Stimulated activated CD8-positive, alpha-beta memory T cell treated with anti-CD3 and anti-CD28 coated beads, Interleukin-4, amount 100 ng/mL, for 48 hours (primary cell): ENCODE results near the gene DNHD1.

Source experiments
- DNase-seq: peaks from one replicate; pipeline ENCODE4 v3.0.0-alpha.2; 2020

The DNHD1 gene, protein sequence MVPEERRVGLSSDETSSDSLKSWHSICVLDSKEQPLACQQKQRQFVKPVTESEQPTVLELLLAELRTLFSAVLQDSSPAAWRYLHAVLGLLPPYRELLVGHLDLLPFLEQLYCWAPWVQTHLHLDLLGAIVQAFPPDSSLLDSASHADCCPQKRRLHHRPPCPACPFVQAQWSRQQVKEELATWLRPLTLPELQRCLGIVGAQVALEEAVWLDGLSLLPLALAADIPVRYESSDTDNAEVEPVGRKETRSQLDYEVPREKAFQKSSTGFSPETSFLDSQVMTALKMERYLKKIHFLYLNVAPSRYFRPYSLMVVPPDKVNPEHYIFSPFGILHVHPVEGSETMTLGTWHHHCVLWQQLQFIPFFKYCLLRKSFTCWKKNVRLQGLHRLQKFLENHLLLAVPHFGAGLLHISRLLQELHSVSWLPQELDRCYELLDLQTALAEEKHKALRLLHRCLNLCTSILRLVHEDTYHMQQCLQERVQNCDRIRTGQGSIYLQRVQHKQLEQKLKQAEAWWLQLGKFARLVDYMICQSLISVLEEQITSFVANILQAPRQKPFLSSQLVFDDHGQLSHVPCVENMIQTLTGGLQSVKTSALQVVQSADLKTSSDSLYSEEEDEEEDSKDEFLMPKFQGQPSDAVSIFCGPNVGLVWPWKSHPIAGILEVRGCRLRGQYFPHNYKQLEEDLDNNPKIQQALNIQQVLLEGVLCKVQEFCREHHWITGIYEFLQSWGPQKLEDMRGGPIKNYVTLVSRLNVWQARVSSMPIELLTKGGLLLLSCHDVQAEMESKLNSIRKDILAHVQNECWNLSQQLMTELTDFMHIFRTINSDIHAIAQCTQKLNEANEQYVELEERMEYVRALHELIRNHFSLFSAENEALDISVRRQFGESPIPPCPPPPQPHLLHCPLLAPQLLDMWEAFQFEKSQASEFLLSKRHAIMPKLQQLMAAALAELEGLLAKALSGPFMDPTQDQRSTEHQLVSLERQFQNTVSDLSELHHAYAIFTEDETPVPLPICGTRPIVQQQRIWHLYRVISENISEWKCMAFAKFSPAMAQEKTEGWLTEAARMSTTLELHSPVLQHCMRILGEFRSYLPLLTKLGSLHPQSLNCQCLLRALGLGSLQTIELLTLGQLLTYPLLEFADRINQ (N-terminal part only)

DNA sequence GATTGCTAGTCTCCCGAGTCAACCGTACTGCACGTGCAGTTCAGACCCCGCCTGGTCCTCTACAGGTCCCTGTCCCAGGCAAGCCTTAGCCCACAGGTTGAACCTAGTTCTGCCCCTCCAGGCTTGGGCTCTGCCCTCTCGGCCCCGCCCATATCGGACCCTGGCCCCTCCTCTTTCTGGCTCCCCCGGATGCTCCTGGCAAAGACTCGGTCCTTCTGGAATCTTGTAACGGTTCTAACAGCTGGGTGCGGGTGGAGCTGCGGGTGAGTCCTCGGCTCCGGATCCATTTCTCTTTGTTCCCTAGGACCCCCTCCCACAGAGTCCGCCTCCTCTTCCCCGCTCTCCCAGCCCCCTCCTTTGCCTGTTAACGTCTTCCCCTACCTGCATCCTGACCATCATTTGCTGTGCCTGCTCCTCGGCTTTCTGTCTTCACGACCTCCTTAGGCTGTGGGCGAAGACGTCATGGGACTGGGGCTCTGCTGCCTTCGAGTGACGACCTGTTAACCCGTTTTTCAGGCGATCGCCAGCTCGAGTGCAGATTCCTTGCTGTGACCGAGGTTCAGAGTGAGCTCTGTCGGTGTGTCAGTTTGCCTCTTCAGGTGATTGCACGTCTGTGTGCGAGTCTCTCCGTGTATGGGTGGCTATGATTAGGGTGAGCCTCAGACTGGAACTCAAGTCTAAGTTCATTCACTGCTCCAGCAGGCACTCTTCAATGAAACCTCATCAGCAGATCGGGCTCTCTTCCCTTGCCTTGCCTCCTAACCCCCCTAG is at the start of gene DNHD1:
Gene DNHD1, plus strand, starts transcription at position 212 of the 771 bp plus-strand sequence. CDS start 936 bp downstream, outside the sequence.
- DNase-seq = no peak

DNA sequence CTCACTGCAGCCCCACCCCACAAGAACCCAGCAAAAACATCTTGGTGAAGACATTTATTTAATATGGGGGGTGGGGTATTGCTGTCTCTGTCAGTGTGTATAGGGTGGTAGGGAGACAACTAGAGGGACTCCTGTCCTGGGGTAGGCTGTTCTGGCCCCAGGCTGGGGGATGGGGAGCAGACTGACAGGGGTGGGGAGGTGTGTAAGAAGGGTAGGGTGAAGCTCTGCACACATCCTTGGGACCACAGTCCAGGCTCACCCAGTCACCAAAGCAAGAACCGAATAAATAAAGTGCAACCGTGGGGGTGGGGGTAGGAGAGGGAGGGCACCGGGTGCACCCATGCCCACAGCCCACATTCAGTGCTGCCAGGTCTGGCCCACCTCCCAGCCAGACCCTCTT is 48.5 kb upstream of the DNHD1 start:
- no peak for DNase-seq

DNA sequence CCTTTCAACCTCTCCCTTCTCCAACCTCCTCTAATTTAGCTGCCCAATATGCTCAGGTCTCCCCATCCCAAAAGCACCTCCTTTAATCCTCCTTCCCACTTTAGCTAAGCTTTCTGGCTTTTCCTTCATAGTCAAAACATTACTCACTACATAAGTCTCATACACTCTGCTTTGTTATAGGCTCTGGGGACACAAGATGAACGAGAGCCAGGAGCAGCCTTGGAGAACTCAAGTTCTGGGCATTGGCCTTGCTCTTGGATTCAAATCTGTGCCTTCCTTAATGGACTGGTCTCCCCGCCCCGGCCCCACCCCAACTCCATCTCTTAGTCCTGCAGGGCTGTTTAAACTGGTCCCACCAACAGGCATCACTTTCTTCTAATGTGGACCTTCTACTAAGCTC is 44.9 kb upstream of the DNHD1 start:
- DNase-seq = no peak

DNA sequence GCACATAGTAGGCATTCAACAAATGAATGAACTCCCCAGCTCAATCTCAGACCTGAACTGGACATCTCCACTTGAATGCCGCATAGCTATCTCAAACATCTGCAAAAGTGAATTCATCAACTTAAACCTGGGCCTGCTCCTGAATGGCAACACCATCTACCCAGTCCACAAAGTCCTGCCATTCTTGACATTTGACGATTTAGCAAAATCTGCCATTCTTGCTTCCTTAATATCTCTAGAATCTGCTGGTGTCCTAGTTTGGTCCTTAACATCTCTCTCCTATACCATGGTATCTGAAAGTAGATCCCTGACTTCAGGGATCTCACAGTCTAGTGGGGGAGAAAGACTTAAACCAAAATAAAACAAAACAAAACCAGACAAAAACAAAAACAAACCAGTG is 43.9 kb upstream of the DNHD1 start:
- DNase-seq = no peak

DNA sequence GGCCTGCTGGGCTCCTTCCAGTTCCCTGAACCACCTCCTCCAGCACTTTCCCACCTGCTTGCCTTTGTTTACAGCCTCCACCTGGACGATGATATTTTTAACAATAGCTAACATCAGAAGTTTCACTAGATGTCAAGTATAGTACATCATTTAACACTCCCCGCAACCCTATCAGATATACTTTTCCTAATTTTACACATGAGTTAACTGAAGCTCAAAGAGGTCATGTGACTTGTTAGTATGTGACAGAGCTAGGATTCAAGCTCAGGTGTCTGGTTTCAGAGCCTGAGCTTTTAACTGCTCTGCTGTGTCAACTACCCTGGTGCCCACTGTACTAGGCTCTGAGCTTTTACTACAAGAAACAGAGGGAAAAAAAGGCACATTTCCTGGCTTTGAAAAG is 42.0 kb upstream of the DNHD1 start:
- no peak for DNase-seq

DNA sequence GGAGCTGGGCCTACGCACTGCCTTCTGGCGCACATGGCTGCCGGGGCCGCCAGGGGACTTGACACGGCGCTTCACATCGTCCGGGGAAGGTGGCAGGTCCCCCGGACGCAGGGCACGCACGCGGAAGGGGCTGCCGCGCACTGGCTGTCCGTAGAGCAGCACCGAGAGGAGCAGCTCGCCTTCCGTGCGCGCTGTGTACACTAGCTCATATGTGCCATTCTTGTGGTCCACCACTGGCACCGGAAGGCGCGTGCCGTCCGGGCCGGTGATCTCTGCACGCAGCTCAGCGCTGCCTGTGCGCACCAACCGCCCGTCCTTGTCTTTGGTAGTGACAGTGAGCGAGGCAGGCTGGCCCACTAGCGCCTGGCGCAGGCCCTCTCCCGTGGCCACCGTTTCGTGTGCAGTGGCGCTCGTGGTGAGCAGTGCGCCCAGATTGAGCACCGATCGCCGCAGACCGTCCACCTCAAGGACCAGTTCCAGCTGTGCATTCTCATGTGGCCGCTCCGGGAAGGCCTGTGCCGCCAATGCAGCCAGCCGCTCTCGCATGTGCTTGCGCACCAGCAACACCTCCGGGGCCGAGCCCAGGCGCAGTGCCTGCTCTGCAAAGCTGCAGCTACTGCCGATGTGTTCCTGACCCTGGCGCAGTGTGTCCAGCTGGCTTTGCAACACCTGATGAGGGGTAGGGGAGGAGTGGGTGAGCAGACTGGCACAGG is 40.6 kb upstream of the DNHD1 start:
- no peak for DNase-seq

DNA sequence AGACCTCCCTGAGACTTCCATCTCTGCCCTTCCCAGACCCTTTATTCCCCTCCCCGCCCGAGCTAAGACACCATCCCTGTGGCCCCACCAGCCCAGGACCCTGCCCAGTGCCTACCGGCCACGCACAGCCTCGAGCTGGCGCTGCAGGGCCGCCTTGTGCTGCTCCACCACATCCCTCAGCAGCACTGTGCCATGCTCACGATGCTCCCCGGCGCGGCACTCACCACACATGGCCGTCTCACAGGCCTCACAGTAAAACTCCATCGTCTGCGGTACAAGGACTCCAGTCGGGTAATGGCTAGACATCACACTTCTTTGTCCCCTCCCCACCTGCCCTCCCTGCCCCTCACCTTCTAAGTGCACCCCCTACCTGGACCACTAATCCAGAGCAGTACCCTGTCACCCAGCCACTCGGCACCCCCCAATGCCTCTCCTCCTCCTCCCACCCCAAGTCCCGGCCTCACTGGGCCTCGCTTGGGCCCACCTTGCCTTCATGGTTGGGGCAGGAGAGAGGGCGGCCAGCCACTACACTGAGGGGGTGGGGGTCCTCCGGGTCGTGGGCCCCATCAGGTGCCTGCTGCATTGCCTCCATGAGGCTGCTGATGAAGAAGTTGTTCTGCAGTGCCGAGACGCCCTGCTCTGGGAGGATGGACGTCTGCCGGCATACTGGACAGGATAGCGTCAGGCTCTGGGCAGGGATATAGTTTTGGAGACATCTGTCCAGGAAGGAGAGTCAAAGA is 39.3 kb upstream of the DNHD1 start:
- DNase-seq = no peak

DNA sequence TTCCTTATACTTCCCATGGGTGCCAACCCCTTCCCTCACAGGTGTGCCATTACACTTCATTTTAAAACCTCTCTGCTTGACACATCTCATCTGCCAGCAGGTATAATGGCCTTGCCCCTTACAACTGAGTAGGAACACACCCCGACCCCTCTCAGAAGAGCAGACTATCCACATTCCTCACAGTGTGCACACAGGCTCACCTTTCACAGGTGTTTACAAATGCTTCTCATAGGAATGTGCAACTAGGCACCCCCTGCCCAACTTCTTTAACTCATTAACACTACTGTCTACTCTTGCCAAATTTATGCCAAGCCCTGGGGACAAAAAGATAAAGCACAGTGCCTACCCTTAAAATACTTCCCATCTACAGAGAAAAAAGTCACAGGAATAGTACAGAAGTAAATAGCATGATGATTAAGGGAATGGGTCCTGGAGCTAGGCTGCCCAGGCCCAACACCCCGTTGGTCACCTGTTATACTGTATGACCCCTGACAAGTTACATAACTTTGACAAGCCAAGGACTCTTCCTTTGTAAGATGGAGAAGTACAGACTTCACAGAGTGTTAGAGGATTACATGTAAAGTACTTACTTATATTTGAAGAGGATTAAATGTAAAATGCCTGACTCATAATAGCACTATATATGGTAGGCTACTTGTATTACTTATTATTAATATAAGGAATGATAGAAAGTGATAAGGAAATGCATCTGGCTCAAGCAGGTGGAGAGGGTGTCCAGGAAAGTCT is 38.6 kb upstream of the DNHD1 start:
- no peak for DNase-seq

DNA sequence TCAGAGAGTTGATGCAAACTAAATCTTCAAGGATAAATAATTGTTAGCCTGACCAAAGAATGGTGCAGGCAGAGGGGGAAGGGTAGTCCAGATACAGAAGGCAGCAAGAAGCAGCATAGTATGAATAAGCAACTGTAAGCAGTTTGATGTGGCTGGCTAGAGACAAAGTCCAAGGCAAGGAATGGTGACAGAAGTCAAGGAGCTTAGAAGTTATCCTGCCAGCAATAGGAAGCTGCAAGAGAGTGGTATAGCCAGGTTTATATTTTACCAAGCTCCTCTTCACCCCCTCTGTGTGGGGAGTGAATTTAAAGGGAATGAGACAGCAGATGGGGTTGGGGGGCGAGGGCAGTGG is 38.0 kb upstream of the DNHD1 start:
- DNase-seq = no peak

DNA sequence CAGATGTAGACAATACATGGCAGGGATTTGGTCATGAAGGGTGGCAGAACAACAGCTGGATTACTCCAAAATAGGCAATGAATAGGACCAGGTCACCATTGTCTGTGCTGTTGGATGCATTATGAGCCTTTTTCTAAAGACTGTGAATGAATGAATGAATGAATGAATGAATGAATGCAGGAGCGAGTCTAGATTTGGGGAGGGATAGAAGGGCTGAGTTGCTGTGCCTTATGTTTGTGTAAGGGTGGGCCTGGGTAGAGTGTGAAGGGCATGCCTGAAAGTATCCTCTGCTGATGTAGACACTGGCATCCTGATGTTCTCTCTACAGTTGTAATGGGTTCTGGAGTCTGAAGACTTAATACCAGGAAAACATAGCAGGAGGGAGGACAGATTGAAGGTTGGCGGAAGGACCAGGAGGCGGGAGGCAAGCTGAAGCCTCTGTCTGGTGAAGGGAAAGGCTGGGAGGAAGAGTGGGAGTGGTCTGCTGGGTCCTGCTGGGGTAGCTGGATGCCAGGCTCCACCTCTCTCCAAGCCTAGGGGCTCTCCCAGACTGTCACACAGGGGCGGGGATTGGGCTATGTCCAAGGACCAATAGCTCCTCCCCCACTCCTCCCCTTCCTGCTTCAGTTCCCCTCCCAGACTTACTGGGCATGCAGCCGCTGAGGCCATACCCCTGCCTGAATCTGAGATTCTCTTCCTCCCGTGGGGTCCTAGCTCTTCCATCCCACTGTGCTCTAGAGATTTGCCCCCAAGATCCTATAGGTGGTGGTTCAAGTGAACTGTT is 28.2 kb upstream of the DNHD1 start:
- no peak for DNase-seq

DNA sequence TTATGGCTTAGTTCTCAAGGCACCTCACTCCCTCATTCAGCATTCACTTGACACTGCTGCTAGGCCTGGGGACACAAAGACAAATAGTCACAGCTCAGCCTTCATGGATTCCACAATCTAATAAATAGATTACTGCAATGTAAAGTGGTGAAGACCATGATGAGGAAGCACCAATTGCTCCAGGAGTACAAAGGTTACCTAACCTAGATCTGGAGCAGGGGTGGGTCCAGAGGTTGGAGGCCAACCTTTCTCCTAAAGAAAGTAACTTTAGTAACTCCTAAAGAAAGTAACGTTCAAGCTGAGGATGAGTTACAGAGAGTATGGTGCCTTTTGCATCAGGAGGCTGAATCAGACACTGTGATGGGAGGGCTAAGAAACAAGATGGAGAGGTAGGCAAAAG is 27.5 kb upstream of the DNHD1 start:
- DNase-seq = no peak

DNA sequence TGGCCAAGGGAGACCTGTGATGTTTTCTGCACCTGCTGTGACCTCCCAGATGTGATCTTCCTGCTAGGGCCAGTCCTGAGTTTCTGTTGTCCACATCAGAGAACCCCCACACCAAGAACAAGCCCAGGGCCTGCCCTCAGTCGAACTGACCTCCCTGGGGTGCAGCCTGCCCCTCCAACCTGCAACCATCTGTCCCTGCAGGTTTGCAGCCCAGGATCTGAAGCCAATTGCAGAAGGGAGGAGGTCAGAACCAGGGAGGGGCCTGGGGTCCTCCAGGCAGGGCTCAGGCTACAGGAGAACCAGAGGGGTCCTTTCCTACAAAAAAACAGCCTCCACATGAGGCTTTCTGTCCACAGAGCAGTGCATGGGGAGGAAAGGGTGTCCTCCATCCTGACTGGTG is 24.1 kb upstream of the DNHD1 start:
- DNase-seq = no peak

DNA sequence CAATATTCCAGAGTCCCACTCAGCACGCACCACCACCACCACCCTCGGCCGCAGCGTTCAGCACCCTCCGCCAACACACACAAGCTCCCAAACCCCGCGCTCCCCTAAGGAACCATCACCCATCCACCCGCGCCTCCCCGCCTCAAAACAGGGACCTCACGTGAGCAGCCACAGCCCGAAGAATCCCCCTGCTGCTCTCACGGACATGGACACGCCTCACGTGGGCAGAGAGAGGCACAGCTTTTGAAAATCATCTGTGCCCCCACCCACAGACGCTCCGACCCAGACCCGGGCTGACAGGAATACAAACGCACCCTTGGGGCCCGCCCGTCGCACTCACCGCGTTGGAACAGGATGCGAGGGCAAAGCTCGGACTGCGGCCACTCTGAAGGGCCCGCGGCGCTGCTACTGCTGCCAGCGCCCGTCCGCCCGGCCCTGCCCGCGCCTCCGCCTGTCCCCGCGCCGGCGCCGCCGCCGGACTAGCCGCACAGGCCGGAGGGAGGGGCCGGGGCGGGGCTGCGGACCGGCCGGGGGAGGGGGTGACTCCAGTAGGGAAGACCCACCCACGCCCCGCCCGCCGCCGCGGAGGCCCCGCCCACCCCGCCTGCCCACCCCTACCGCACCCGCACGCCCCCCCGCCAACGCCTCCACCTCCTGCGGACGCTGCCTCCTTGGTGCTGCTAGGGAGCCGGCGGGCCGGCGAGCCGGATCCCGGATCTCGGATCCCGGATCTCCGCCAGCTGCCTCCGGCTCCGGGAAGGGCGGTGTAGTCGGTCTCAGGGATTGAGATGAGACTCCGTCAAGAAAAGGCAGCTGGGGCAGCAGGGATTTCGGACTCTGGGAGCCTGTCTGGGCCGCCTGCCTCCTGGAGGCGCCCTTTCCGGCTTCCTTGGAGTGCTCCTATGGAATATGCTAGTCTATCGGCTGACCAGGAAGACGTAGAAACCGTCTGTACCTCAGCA is 23.3 kb upstream of the DNHD1 start, which contains the start of gene TRIM3:
Gene TRIM3, minus strand, starts transcription at position 491 of the 962 bp plus-strand sequence. CDS start 8,246 bp downstream, outside the sequence.
- peak; percentile 78 for DNase-seq

DNA sequence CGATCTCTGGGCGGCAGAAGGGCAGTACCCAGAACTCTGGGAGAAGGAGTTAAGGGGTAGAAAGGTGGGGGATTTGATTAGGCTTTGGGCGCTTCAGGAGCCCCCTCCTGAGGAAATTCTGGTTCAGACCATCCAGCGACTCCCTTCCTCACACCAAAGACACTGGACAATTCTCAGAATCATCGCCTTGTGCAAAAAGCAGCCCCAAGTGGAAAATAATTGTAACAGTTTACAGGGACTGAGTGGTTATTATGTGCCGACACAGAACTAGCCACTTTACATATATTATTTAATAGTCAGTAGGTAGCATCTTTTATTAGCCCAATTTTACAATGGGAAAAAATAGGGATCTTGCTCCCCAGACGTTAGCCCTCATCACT is 22.7 kb upstream of the DNHD1 start:
- no peak for DNase-seq

DNA sequence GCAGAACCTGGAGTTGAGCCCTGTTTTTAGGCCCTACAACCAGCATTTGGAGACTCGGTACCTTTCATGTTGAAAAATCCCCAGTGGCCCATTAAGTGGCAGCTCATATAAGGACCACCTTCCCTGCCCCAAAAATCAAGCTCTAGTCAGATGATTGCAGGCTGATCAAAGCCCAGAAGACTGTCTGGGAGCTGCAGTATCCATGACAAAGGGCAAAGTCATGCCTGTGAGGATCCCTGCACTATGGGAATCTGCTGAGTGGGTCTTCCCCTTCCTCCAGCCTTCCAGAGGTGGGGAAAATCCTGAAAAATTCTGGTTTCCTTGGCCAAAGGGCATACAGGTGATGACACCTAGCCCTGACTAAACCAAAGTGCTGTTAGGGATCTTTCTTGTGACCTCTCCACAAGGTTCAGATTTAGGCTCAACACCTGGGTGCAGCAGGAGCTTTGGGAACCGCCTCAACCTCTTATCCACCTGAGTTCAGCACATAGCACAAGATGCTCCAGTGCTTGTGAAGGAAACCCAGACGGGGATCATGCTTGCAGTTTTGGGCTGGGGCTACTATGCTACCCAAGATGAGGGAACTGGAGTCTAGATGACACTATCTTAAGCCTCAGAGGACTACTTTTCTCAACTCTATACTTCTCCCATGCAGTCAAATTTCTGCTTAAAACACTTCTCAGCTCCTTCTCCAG is 22.1 kb upstream of the DNHD1 start:
- no peak for DNase-seq

DNA sequence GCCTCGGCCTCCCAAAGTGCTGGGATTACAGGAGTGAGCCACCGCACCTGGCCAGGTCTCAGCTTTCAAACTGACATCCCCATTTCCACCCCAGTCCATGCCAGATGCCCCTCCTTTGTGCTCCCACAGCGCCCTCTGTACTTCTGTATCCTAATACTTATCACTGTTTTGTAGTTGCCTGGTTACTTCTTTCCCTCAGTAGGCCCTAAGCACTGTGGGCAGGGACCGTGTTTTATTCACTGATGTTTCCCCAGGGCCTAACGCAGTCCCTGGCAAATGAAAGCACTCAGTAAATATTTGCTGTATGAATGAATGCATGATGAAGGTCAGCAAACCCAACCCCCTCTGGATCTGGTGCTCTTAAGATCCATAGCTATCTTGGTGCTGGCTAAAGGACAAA is 21.1 kb upstream of the DNHD1 start:
- DNase-seq = no peak

DNA sequence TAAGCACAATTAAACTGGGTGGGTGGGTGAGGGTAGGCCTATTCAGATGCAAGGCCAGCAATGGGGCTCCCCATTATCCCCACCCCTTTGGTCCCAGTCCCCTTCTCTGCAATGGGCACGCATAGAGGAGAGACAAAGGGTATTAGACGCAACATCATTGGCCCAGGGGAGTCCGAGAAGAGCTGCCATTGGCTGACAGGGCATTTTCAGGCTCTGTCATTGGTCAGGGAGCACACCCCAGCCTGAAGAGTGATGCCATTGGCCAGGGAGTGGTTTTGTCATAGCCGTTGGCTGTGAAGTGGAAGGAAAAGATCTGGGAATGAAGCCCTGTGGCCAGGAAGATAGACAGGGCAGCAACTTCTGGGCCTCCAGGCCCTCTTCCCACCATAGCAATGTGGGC is 20.5 kb upstream of the DNHD1 start:
- DNase-seq = no peak
